ENCODE results near the gene CD1C.

The CD1C gene

GRCh38 chr1:158328426-158328825 is 38.7 kb downstream of the CD1C start:
- no peak overlapping the region for H3K27ac Mint-ChIP-seq
- DNase-seq: no peak
- H3K4me1 Mint-ChIP-seq: no peaks in the 10 kb centered on the region

DNA sequence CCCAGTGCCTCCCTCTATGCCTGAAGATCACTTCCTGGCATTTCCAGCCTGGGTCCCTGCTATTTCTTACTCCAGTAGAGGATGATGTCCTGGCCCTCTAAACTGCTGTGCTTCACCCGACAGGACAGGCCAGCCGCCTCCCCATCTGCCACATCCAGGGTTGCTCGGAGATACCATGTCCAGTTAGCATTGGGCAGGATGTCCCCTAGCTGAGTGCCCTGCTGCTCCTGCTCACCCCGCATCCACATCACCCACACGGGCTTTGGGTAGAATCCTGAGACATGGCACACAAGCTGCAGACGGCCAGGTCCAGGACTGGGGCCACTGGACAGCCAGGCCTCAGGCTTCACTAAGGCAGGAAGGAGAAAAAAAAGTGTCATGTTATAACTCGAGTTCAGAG is 39.6 kb downstream of the CD1C start:
- peaks cover 8% of the 10 kb centered on the region for H3K27me3 Mint-ChIP-seq (ENCODE audit: low read depth, poor library complexity)
- no peaks in the 10 kb centered on the region for H3K9me3 Mint-ChIP-seq
- H3K36me3 Mint-ChIP-seq (ENCODE audit: low read depth): no peaks in the 10 kb centered on the region
- H3K4me1 Mint-ChIP-seq: no peaks in the 10 kb centered on the region
- DNase-seq: no peak
- no peak overlapping the region for H3K4me3 Mint-ChIP-seq
- TF ChIP-seq, protein P1, sequence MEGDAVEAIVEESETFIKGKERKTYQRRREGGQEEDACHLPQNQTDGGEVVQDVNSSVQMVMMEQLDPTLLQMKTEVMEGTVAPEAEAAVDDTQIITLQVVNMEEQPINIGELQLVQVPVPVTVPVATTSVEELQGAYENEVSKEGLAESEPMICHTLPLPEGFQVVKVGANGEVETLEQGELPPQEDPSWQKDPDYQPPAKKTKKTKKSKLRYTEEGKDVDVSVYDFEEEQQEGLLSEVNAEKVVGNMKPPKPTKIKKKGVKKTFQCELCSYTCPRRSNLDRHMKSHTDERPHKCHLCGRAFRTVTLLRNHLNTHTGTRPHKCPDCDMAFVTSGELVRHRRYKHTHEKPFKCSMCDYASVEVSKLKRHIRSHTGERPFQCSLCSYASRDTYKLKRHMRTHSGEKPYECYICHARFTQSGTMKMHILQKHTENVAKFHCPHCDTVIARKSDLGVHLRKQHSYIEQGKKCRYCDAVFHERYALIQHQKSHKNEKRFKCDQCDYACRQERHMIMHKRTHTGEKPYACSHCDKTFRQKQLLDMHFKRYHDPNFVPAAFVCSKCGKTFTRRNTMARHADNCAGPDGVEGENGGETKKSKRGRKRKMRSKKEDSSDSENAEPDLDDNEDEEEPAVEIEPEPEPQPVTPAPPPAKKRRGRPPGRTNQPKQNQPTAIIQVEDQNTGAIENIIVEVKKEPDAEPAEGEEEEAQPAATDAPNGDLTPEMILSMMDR (IDR thresholded peaks at IDR 0.05): no peak
- H3K27ac Mint-ChIP-seq: no peak overlapping the region

More at GRCh38 chr1:158328426-158328825, 38.7 kb downstream of the CD1C start:
- no peaks in the 10 kb centered on the region for H3K36me3 Mint-ChIP-seq (ENCODE audit: low read depth)
- H3K4me3 Mint-ChIP-seq: no peak overlapping the region
- TF ChIP-seq, protein P1 (IDR thresholded peaks at IDR 0.05): no peak
- H3K9me3 Mint-ChIP-seq: no peaks in the 10 kb centered on the region
- H3K27me3 Mint-ChIP-seq (ENCODE audit: low read depth, poor library complexity): peaks cover 8% of the 10 kb centered on the region

DNA sequence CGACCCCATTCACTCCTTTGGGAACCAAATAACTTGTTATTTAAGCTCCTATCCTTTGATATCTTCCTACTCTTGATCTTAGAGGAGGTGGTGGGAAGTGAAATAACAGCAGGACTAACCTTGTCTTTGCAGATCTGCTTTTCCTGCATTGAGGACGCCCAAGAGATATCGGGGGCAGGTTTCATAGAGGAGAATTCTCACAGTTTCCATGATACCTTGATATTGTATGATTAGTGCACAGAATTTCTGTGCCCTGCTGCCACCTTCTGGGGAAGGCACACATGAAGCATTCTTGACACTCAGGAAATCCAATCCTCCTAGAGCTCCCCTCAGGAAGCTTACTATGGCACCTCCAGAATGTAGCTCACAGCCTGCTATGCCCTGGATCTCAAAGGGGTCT is 40.0 kb downstream of the CD1C start:
- DNase-seq: no peak
- TF ChIP-seq, protein P1 (IDR thresholded peaks at IDR 0.05): no peak
- Mint-ChIP-seq H3K27ac (no peak overlapping the region), H3K36me3 (ENCODE audit: low read depth) (no peaks in the 10 kb centered on the region), H3K4me1 (no peaks in the 10 kb centered on the region), H3K27me3 (ENCODE audit: low read depth, poor library complexity) (peaks cover 8% of the 10 kb centered on the region), H3K9me3 (no peaks in the 10 kb centered on the region), H3K4me3 (no peak overlapping the region)

GRCh38 chr1:158330391-158331105 is 40.8 kb downstream of the CD1C start:
- Mint-ChIP-seq H3K27ac (no peak overlapping the region), H3K9me3 (no peaks in the 10 kb centered on the region), H3K27me3 (ENCODE audit: low read depth, poor library complexity) (peaks cover 8% of the 10 kb centered on the region), H3K4me1 (no peaks in the 10 kb centered on the region), H3K4me3 (no peak overlapping the region), H3K36me3 (ENCODE audit: low read depth) (no peaks in the 10 kb centered on the region)
- TF ChIP-seq, protein P1 (IDR thresholded peaks at IDR 0.05): no peak
- DNase-seq: no peak

DNA sequence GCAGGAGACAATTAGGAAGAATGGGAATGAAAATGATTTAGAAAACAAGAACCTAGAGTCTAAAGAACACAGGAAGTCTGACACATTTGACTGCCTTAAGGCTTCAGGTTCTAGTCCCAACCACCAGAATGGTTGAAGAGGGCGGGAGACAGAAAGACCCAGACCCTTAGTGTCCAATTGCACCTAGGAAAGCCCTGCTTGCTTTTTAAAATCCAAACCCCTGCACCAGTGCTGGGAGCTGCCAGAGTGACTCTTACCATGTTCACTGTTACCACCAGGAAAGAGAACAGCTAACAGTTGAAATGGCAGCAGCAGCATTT is 41.3 kb downstream of the CD1C start:
- TF ChIP-seq, protein P1 (IDR thresholded peaks at IDR 0.05): no peak
- H3K4me3 Mint-ChIP-seq: no peak overlapping the region
- H3K27ac Mint-ChIP-seq: no peak overlapping the region
- no peaks in the 10 kb centered on the region for H3K9me3 Mint-ChIP-seq
- H3K27me3 Mint-ChIP-seq (ENCODE audit: low read depth, poor library complexity): peaks cover 8% of the 10 kb centered on the region
- no peak for DNase-seq
- H3K36me3 Mint-ChIP-seq (ENCODE audit: low read depth): no peaks in the 10 kb centered on the region
- no peaks in the 10 kb centered on the region for H3K4me1 Mint-ChIP-seq

DNA sequence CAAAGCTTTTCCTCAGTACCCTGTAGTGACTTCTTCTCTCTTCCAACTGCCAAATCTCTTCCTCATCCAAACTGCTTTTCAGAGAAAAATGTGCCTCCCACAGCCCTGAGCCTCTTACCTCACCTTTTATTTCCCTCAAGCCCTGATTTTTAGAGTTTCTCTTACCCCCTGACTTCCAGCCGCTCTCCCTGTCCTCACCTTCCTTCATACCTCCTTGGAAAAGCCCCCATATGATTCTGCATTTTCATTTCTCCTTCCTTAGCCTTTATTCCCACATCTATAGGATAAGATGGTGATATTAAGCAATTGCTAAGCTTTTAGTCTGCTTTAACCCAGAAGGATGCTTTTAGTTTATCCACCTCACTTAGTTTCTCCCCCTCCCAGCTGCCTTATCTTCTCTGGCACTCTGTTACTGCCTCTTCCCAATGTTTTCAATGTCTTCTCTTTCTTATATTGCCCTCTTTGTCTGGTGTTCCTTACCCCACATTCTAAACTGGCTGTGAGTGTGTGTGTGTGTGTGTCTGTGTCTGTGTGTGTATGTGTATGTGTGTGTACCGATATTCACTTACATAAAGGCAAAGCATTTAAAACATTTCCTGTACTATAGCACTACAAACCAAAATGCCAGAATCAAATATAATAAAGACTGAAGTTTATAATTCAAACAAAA is 41.9 kb downstream of the CD1C start, which contains the start of gene CD1B:
CD1B (minus strand) TSS at position 51 of the 670 bp plus-strand sequence. CDS start 108 bp downstream, outside the sequence.
- TF ChIP-seq, protein P1 (IDR thresholded peaks at IDR 0.05): no peak
- no peaks in the 10 kb centered on the region for H3K4me1 Mint-ChIP-seq
- peaks cover 8% of the 10 kb centered on the region for H3K27me3 Mint-ChIP-seq (ENCODE audit: low read depth, poor library complexity)
- no peaks in the 10 kb centered on the region for H3K36me3 Mint-ChIP-seq (ENCODE audit: low read depth)
- H3K4me3 Mint-ChIP-seq: no peak within 1 kb of the TSS
- no peak within 1 kb of the TSS for H3K27ac Mint-ChIP-seq
- H3K9me3 Mint-ChIP-seq: no peaks in the 10 kb centered on the region
- DNase-seq: no peak
